HEK293 (cell line): Measurements from ENCODE around the gene HDHD3.

Experiments used
- MYNN ChIP-seq: fragments of 450-650 bp; formaldehyde crosslinking; IDR thresholded peaks from 2 replicates; pipeline ENCODE4 v1.5.1; 2016; ENCODE audit warnings: missing biosample characterization, missing genetic modification characterization, borderline replicate concordance
- ZBTB1 ChIP-seq: fragments of 450-650 bp; formaldehyde crosslinking; IDR thresholded peaks from 2 replicates; pipeline ENCODE4 v1.5.1; 2016; ENCODE audit warnings: missing biosample characterization, missing genetic modification characterization
- ZBTB7A ChIP-seq: fragments of 450-650 bp; formaldehyde crosslinking; IDR thresholded peaks from 2 replicates; pipeline ENCODE4 v1.5.1; 2016; ENCODE audit warnings: low read depth, missing biosample characterization, missing genetic modification characterization
- ZFP41 ChIP-seq: fragments of 450-650 bp; formaldehyde crosslinking; IDR thresholded peaks from 2 replicates; pipeline ENCODE4 v1.5.1; 2016; ENCODE audit warnings: missing biosample characterization, missing genetic modification characterization, borderline replicate concordance
- ZNF121 ChIP-seq: fragments of 450-650 bp; formaldehyde crosslinking; IDR thresholded peaks from 2 replicates; pipeline ENCODE4 v1.5.1; 2016; ENCODE audit warnings: missing biosample characterization, missing genetic modification characterization
- ZNF843 ChIP-seq: fragments of 450-650 bp; formaldehyde crosslinking; IDR thresholded peaks from 2 replicates; pipeline ENCODE4 v1.5.1; 2016; ENCODE audit warnings: missing biosample characterization, missing genetic modification characterization
- TF ChIP-seq, protein P1 (sequence below): fragments of 450-650 bp; formaldehyde crosslinking; IDR thresholded peaks from 2 replicates; pipeline ENCODE4 v1.5.1; 2017; ENCODE audit warnings: missing biosample characterization, missing genetic modification characterization
- TF ChIP-seq, protein P2 (sequence below): fragments of 450-650 bp; formaldehyde crosslinking; IDR thresholded peaks from 2 replicates; pipeline ENCODE4 v1.5.1; 2016; ENCODE audit warnings: missing biosample characterization, missing genetic modification characterization
- TF ChIP-seq, protein P3 (sequence below): fragments of 450-650 bp; formaldehyde crosslinking; conservative IDR thresholded peaks from 2 replicates; pipeline ENCODE4 v1.5.1; 2016; ENCODE audit warnings: low read depth, missing biosample characterization, missing genetic modification characterization
- TF ChIP-seq, protein P4 (sequence below): fragments of 450-650 bp; formaldehyde crosslinking; IDR thresholded peaks from 2 replicates; pipeline ENCODE4 v1.5.1; 2016; ENCODE audit warnings: missing biosample characterization, missing genetic modification characterization, low read depth
- TF ChIP-seq, protein P5 (sequence below): fragments of 450-650 bp; formaldehyde crosslinking; IDR thresholded peaks from 2 replicates; pipeline ENCODE4 v1.5.1; 2016; ENCODE audit warnings: missing biosample characterization, missing genetic modification characterization
- TF ChIP-seq, protein P6 (sequence below): fragments of 450-650 bp; formaldehyde crosslinking; IDR thresholded peaks from 2 replicates; pipeline ENCODE4 v1.5.1; 2016; ENCODE audit warnings: missing biosample characterization, missing genetic modification characterization

DNA sequence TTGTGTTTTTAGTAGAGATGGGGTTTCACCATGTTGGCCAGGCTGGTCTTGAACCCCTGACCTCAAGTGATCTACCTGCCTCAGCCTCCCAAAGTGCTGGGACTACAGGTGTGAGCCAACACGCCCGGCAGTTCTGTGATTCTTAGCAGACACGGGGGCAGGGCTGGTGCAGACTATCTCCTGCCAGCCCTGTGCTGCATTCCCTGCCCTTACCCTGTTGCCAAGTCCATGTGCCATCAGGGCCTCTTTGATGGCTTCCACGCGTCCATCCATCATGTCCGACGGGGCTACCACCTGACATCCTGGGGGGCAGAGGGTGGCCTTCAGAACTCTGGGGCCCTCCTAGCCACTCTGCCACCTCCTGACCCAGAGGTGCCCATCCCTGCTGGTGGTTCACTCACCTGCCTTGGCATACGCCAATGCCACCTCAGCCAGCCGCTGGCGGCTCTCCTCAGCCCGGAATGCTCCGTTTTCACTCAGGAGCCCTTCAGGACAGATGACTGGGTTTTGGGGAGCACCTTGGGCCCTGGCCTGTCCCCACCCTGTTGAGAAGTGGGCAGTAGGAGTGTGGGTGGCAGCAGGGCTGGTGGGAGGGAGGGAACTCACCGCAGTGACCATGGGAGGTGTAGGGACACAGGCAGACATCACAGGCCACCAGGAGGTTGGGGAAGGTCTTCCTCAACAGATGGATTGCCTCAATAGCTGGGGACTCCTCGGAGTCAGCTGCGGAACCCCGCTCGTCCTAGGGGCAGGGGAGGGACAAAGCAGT is 13.6 kb upstream of the HDHD3 start:
- TF ChIP-seq, protein P1, sequence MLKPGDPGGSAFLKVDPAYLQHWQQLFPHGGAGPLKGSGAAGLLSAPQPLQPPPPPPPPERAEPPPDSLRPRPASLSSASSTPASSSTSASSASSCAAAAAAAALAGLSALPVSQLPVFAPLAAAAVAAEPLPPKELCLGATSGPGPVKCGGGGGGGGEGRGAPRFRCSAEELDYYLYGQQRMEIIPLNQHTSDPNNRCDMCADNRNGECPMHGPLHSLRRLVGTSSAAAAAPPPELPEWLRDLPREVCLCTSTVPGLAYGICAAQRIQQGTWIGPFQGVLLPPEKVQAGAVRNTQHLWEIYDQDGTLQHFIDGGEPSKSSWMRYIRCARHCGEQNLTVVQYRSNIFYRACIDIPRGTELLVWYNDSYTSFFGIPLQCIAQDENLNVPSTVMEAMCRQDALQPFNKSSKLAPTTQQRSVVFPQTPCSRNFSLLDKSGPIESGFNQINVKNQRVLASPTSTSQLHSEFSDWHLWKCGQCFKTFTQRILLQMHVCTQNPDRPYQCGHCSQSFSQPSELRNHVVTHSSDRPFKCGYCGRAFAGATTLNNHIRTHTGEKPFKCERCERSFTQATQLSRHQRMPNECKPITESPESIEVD: no peak
- TF ChIP-seq, protein P2, sequence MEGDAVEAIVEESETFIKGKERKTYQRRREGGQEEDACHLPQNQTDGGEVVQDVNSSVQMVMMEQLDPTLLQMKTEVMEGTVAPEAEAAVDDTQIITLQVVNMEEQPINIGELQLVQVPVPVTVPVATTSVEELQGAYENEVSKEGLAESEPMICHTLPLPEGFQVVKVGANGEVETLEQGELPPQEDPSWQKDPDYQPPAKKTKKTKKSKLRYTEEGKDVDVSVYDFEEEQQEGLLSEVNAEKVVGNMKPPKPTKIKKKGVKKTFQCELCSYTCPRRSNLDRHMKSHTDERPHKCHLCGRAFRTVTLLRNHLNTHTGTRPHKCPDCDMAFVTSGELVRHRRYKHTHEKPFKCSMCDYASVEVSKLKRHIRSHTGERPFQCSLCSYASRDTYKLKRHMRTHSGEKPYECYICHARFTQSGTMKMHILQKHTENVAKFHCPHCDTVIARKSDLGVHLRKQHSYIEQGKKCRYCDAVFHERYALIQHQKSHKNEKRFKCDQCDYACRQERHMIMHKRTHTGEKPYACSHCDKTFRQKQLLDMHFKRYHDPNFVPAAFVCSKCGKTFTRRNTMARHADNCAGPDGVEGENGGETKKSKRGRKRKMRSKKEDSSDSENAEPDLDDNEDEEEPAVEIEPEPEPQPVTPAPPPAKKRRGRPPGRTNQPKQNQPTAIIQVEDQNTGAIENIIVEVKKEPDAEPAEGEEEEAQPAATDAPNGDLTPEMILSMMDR (tag by site-specific recombination): no peak
- TF ChIP-seq, protein P3, sequence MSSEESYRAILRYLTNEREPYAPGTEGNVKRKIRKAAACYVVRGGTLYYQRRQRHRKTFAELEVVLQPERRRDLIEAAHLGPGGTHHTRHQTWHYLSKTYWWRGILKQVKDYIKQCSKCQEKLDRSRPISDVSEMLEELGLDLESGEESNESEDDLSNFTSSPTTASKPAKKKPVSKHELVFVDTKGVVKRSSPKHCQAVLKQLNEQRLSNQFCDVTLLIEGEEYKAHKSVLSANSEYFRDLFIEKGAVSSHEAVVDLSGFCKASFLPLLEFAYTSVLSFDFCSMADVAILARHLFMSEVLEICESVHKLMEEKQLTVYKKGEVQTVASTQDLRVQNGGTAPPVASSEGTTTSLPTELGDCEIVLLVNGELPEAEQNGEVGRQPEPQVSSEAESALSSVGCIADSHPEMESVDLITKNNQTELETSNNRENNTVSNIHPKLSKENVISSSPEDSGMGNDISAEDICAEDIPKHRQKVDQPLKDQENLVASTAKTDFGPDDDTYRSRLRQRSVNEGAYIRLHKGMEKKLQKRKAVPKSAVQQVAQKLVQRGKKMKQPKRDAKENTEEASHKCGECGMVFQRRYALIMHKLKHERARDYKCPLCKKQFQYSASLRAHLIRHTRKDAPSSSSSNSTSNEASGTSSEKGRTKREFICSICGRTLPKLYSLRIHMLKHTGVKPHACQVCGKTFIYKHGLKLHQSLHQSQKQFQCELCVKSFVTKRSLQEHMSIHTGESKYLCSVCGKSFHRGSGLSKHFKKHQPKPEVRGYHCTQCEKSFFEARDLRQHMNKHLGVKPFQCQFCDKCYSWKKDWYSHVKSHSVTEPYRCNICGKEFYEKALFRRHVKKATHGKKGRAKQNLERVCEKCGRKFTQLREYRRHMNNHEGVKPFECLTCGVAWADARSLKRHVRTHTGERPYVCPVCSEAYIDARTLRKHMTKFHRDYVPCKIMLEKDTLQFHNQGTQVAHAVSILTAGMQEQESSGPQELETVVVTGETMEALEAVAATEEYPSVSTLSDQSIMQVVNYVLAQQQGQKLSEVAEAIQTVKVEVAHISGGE (tag by site-specific recombination): no peak
- TF ChIP-seq, protein P4, sequence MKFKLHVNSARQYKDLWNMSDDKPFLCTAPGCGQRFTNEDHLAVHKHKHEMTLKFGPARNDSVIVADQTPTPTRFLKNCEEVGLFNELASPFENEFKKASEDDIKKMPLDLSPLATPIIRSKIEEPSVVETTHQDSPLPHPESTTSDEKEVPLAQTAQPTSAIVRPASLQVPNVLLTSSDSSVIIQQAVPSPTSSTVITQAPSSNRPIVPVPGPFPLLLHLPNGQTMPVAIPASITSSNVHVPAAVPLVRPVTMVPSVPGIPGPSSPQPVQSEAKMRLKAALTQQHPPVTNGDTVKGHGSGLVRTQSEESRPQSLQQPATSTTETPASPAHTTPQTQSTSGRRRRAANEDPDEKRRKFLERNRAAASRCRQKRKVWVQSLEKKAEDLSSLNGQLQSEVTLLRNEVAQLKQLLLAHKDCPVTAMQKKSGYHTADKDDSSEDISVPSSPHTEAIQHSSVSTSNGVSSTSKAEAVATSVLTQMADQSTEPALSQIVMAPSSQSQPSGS: no peak
- TF ChIP-seq ZNF121 (tag by site-specific recombination) (no peak), ZNF843 (tag by site-specific recombination) (no peak), ZBTB1 (tag by site-specific recombination) (no peak), ZFP41 (tag by site-specific recombination) (no peak), MYNN (tag by site-specific recombination) (no peak), ZBTB7A (tag by site-specific recombination) (no peak)
- TF ChIP-seq, protein P5, sequence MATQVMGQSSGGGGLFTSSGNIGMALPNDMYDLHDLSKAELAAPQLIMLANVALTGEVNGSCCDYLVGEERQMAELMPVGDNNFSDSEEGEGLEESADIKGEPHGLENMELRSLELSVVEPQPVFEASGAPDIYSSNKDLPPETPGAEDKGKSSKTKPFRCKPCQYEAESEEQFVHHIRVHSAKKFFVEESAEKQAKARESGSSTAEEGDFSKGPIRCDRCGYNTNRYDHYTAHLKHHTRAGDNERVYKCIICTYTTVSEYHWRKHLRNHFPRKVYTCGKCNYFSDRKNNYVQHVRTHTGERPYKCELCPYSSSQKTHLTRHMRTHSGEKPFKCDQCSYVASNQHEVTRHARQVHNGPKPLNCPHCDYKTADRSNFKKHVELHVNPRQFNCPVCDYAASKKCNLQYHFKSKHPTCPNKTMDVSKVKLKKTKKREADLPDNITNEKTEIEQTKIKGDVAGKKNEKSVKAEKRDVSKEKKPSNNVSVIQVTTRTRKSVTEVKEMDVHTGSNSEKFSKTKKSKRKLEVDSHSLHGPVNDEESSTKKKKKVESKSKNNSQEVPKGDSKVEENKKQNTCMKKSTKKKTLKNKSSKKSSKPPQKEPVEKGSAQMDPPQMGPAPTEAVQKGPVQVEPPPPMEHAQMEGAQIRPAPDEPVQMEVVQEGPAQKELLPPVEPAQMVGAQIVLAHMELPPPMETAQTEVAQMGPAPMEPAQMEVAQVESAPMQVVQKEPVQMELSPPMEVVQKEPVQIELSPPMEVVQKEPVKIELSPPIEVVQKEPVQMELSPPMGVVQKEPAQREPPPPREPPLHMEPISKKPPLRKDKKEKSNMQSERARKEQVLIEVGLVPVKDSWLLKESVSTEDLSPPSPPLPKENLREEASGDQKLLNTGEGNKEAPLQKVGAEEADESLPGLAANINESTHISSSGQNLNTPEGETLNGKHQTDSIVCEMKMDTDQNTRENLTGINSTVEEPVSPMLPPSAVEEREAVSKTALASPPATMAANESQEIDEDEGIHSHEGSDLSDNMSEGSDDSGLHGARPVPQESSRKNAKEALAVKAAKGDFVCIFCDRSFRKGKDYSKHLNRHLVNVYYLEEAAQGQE (tag by site-specific recombination): no peak
- TF ChIP-seq, protein P6, sequence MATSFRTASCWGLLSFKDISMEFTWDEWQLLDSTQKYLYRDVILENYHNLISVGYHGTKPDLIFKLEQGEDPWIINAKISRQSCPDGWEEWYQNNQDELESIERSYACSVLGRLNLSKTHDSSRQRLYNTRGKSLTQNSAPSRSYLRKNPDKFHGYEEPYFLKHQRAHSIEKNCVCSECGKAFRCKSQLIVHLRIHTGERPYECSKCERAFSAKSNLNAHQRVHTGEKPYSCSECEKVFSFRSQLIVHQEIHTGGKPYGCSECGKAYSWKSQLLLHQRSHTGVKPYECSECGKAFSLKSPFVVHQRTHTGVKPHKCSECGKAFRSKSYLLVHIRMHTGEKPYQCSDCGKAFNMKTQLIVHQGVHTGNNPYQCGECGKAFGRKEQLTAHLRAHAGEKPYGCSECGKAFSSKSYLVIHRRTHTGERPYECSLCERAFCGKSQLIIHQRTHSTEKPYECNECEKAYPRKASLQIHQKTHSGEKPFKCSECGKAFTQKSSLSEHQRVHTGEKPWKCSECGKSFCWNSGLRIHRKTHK (tag by site-specific recombination): no peak
